Activated CD4-positive, alpha-beta T cell treated with anti-CD3 and anti-CD28 coated beads, Interleukin-2, Interleukin-4, amounts not matched to agents 100 ng/mL and 50 ng/mL, durations not matched to agents 16 hours and 8 hours (primary cell): ENCODE results near the gene TMEM134.

ENCODE experiments used
- DNase-seq: peaks from one replicate; pipeline ENCODE4 v3.0.0-alpha.2; 2020; ENCODE audit warnings: low spot score

TMEM134 gene

GRCh38 chr11:67458266-67458665, 10.8 kb downstream of the TMEM134 start:
- DNase-seq: no peak

GRCh38 chr11:67457453-67457852, 11.6 kb downstream of the TMEM134 start:
- no peak for DNase-seq

GRCh38 chr11:67456068-67456705, 12.9 kb downstream of the TMEM134 start:
- no peak for DNase-seq

GRCh38 chr11:67455054-67455453, 14.0 kb downstream of the TMEM134 start, which contains the start of gene CABP4:
Gene CABP4, plus strand, starts transcription at chr11:67455354. Its CDS starts 70 bp downstream, at chr11:67455424.
- DNase-seq: no peak

- no peak for DNase-seq
Observed at GRCh38 chr11:67453816-67454732, 15.0 kb downstream of the TMEM134 start.

- no peak for DNase-seq
Observed at GRCh38 chr11:67452141-67452952, 16.7 kb downstream of the TMEM134 start, which contains the start of gene GPR152. Gene GPR152, minus strand, starts transcription at chr11:67452729. Its CDS starts 5 bp downstream, at chr11:67452724.

- DNase-seq: no peak
Observed at GRCh38 chr11:67451658-67451976, 17.4 kb downstream of the TMEM134 start.

- no peak for DNase-seq
Observed at GRCh38 chr11:67450796-67451657, 18.0 kb downstream of the TMEM134 start.

GRCh38 chr11:67449116-67449844, 19.8 kb downstream of the TMEM134 start:
- DNase-seq: no peak

GRCh38 chr11:67448220-67448609, 20.8 kb downstream of the TMEM134 start:
- DNase-seq: no peak

- no peak for DNase-seq
Observed at GRCh38 chr11:67445515-67445914, 23.5 kb downstream of the TMEM134 start.

GRCh38 chr11:67442504-67443404, 26.3 kb downstream of the TMEM134 start:
- no peak for DNase-seq

GRCh38 chr11:67441731-67442351, 27.2 kb downstream of the TMEM134 start:
- DNase-seq: no peak

- no peak for DNase-seq
Observed at GRCh38 chr11:67441098-67441563, 27.9 kb downstream of the TMEM134 start.

- DNase-seq: no peak
Observed at GRCh38 chr11:67440229-67441097, 28.6 kb downstream of the TMEM134 start.

GRCh38 chr11:67439321-67440228, 29.5 kb downstream of the TMEM134 start:
- DNase-seq: no peak
